AG04450 (cell line): Measurements from ENCODE around the gene LIN37. TPM values are rescaled to one million over a fixed set of nuclear protein-coding genes. Genes with fewer than 3 reads are reported as not detected.

Source experiments
- CTCF ChIA-PET: fragments of 300-600, 350-600 bp; formaldehyde crosslinking; extraction: SDS; loops from one replicate; lab custom pipeline; 2022; ENCODE audit warnings: antibody characterized with exemption, inconsistent platforms; lab: Charles Lee
- POLR2A ChIA-PET: fragments of 350-600 bp; formaldehyde crosslinking; extraction: SDS; loops from one replicate; lab custom pipeline; 2021; ENCODE audit warnings: antibody characterized with exemption, inconsistent platforms; lab: Yijun Ruan, JAX
- DNase-seq: peaks from one replicate; pipeline ENCODE4 v3.0.0-alpha.2; 2011; ENCODE audit warnings: low read depth, low spot score
- H3K27ac ChIP-seq: one replicate; pipeline ENCODE4 v1.5.1; 2012; ENCODE audit warnings: low read depth, low read length, control low read depth
- H3K27me3 ChIP-seq: one replicate; pipeline ENCODE4 v1.6.0; 2012; ENCODE audit warnings: low read length; ENCODE audit not compliant: control insufficient read depth, insufficient read depth
- H3K4me3 ChIP-seq: 2 replicates; pipeline ENCODE4 v1.5.1; 2011; ENCODE audit warnings: mild to moderate bottlenecking, low read depth, low read length, control low read depth
- H3K9me3 ChIP-seq: 2 replicates; pipeline ENCODE4 v1.5.1; 2012; ENCODE audit warnings: low read length; ENCODE audit not compliant: control insufficient read depth, insufficient read depth
- CTCF ChIP-seq: IDR thresholded peaks from 2 replicates; pipeline ENCODE4 v1.5.1; 2011; ENCODE audit warnings: low read depth, low read length, control low read depth, inconsistent platforms
- polyA plus RNA-seq: library from polyadenylated mRNA; depleted of rRNA; stranded (reverse); fragments of >200 nt; gene quantifications from 2 replicates; pipeline ENCODE4 v1.2.3, GENCODE V29; 2011

LIN37 gene
- polyA plus RNA-seq, 1 experiment = 5.5 TPM

GRCh38 chr19:35716801-35717664 lies 31.3 kb upstream of the LIN37 start:
- ChIA-PET POLR2A (no interaction called here), CTCF (no interaction called here)
- Histone ChIP-seq H3K4me3 (peak overlapping the region; percentile 84), H3K9me3 (no peaks in the 10 kb centered on the region; the same call in 1 of the 2 replicates), H3K27ac (peak overlapping the region; percentile 57), H3K27me3 (no peaks in the 10 kb centered on the region)
- TF ChIP-seq CTCF = peak; percentile 85
- DNase-seq = peak; percentile 84

GRCh38 chr19:35717665-35718344 lies 30.6 kb upstream of the LIN37 start, which contains the start of gene KMT2B:
Gene KMT2B, plus strand, starts transcription at chr19:35718003. Its CDS starts 16 bp downstream, at chr19:35718019.
- CTCF ChIA-PET = no interaction called here
- Histone ChIP-seq H3K4me3 (peak within 1 kb of the TSS; percentile 90), H3K27me3 (no peaks in the 10 kb centered on the region), H3K27ac (peak within 1 kb of the TSS; percentile 57), H3K9me3 (no peaks in the 10 kb centered on the region; the same call in 1 of the 2 replicates)
- DNase-seq = no peak
- POLR2A ChIA-PET = no interaction called here
- no peak for TF ChIP-seq CTCF

- no peak for DNase-seq
- Histone ChIP-seq H3K9me3 (no peaks in the 10 kb centered on the region; the same call in 1 of the 2 replicates), H3K27ac (peak overlapping the region; percentile 21), H3K4me3 (peak overlapping the region; percentile 90), H3K27me3 (no peaks in the 10 kb centered on the region)
- TF ChIP-seq CTCF = no peak
- ChIA-PET CTCF (interaction anchor here (0.6 kb wide), 1 partner anchor 26 kb away, joined by 3 read pairs; no protein-coding TSS in a partner anchor), POLR2A (interaction anchor here (1.2 kb wide), 1 partner anchor 22 kb away, joined by 8 read pairs; no protein-coding TSS in a partner anchor)
These were observed 29.9 kb upstream of the LIN37 start for GRCh38 chr19:35718345-35719041.

GRCh38 chr19:35719402-35720162 lies 28.8 kb upstream of the LIN37 start:
- DNase-seq = no peak
- CTCF ChIA-PET = interaction anchor here (1.1 kb wide), 1 partner anchor 26 kb away, joined by 3 read pairs; the partner anchor contains the start of genes PSENEN and U2AF1L4
- no peaks in the 10 kb centered on the region; the same call in 1 of the 2 replicates for H3K9me3 ChIP-seq
- H3K27me3 ChIP-seq = no peaks in the 10 kb centered on the region
- POLR2A ChIA-PET = interaction anchor here (1.2 kb wide), 1 partner anchor 21 kb away, joined by 8 read pairs; no protein-coding TSS in a partner anchor
- H3K27ac ChIP-seq = no peak overlapping the region
- H3K4me3 ChIP-seq = peak overlapping the region; percentile 90
- TF ChIP-seq CTCF = no peak
